DOHH2 (cell line): ENCODE data around the gene DISC1.

Experiments used
- H3F3A ChIP-seq: fragments of 200-600 bp; sonication (generic), shearing (Covaris generic); 2 replicates; pipeline ENCODE4 v1.6.0; 2016; ENCODE audit warnings: antibody characterized with exemption, mild to moderate bottlenecking; ENCODE audit not compliant: control insufficient read depth, insufficient read depth
- H3K27ac ChIP-seq: fragments of 200-600 bp; sonication (generic); 2 replicates; pipeline ENCODE4 v1.5.1; 2014; ENCODE audit warnings: low read depth, mild to moderate bottlenecking, low read length, moderate library complexity
- H3K27me3 ChIP-seq: fragments of 200-600 bp; sonication (generic); 2 replicates; pipeline ENCODE4 v1.6.1; 2014; ENCODE audit warnings: mild to moderate bottlenecking, low read length, mixed read lengths; ENCODE audit not compliant: control insufficient read depth
- H3K36me3 ChIP-seq: fragments of 200-600 bp; sonication (generic); 2 replicates; pipeline ENCODE4 v1.6.1; 2014; ENCODE audit warnings: mild to moderate bottlenecking, low read length, moderate library complexity, mixed read lengths; ENCODE audit not compliant: control insufficient read depth
- H3K4me1 ChIP-seq: fragments of 200-600 bp; sonication (generic); 2 replicates; pipeline ENCODE4 v1.6.1; 2014; ENCODE audit warnings: mild to moderate bottlenecking, low read length, mixed read lengths; ENCODE audit not compliant: control insufficient read depth
- H3K4me2 ChIP-seq: fragments of 200-600 bp; sonication (generic); 2 replicates; pipeline ENCODE4 v1.6.0; 2014; ENCODE audit warnings: mild to moderate bottlenecking, low read length, moderate library complexity
- H3K4me3 ChIP-seq: fragments of 200-600 bp; sonication (generic); 2 replicates; pipeline ENCODE4 v1.5.1; 2014; ENCODE audit warnings: mild to moderate bottlenecking, low read length, mixed read lengths
- H3K79me2 ChIP-seq: fragments of 200-600 bp; sonication (generic); 2 replicates; pipeline ENCODE4 v1.6.1; 2014; ENCODE audit warnings: mild to moderate bottlenecking, low read length, mixed read lengths; ENCODE audit not compliant: control insufficient read depth
- H3K9me2 ChIP-seq: fragments of 200-600 bp; sonication (generic); replicated peaks from 2 replicates; pipeline ENCODE4 v1.6.1; 2014; ENCODE audit warnings: mild to moderate bottlenecking, low read length, mixed read lengths; ENCODE audit not compliant: control insufficient read depth
- H3K9me3 ChIP-seq: fragments of 200-600 bp; sonication (generic); 2 replicates; pipeline ENCODE4 v1.6.1; 2014; ENCODE audit warnings: antibody characterized with exemption, low read length, mixed read lengths; ENCODE audit not compliant: control insufficient read depth, insufficient read depth
- H4K20me1 ChIP-seq: fragments of 200-600 bp; sonication (generic); 2 replicates; pipeline ENCODE4 v1.6.0; 2014; ENCODE audit warnings: low read depth, mild to moderate bottlenecking, antibody characterized with exemption, low read length, moderate library complexity; ENCODE audit not compliant: control insufficient read depth, insufficient read depth
- EZH2phosphoT487 ChIP-seq: fragments of 200-600 bp; sonication (generic); IDR thresholded peaks from 2 replicates; pipeline ENCODE4 v1.6.1; 2017; ENCODE audit warnings: borderline replicate concordance, mild to moderate bottlenecking, antibody characterized with exemption, low read length, moderate library complexity, mixed read lengths
- TF ChIP-seq, protein P1 (sequence below): fragments of 200-600 bp; sonication (generic); IDR thresholded peaks from one replicate; pipeline ENCODE4 v1.5.1; 2014; ENCODE audit warnings: antibody characterized with exemption, mild to moderate bottlenecking, low read depth, low read length; ENCODE audit not compliant: poor library complexity, severe bottlenecking

DISC1 gene

DNA sequence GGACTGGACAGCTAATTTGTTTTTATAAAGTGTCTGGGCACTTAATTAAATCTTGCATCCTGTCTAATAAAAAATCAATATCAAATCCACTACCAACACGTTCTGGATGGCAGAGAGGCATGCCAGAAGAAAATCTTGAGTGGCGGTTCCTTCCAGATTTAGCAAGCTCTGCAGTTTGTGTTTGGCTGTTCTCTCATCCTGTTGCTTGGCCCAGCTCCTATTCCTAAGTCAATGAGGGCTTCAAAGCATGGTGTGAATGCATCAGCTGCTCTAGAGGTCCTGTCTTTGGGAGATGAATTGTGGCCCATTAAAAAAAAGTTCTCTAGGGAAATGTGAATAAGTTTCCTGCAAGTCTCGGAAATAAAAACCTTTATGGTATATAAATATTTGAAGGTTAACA, 90.3 kb downstream of the DISC1 start:
- TF ChIP-seq EZH2phosphoT487, result no peak
- TF ChIP-seq, protein P1, sequence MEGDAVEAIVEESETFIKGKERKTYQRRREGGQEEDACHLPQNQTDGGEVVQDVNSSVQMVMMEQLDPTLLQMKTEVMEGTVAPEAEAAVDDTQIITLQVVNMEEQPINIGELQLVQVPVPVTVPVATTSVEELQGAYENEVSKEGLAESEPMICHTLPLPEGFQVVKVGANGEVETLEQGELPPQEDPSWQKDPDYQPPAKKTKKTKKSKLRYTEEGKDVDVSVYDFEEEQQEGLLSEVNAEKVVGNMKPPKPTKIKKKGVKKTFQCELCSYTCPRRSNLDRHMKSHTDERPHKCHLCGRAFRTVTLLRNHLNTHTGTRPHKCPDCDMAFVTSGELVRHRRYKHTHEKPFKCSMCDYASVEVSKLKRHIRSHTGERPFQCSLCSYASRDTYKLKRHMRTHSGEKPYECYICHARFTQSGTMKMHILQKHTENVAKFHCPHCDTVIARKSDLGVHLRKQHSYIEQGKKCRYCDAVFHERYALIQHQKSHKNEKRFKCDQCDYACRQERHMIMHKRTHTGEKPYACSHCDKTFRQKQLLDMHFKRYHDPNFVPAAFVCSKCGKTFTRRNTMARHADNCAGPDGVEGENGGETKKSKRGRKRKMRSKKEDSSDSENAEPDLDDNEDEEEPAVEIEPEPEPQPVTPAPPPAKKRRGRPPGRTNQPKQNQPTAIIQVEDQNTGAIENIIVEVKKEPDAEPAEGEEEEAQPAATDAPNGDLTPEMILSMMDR, result no peak
- H3F3A ChIP-seq, result no peaks in the 10 kb centered on the region
- no peaks in the 10 kb centered on the region for H3K27me3 ChIP-seq
- no peaks in the 10 kb centered on the region for H3K4me1 ChIP-seq
- H3K79me2 ChIP-seq, result no peaks in the 10 kb centered on the region
- H3K9me3 ChIP-seq, result no peaks in the 10 kb centered on the region
- H4K20me1 ChIP-seq, result no peaks in the 10 kb centered on the region
- H3K9me2 ChIP-seq, result no peaks in the 10 kb centered on the region
- no peak overlapping the region for H3K4me2 ChIP-seq
- no peak overlapping the region for H3K27ac ChIP-seq
- H3K4me3 ChIP-seq, result no peak overlapping the region
- no peaks in the 10 kb centered on the region for H3K36me3 ChIP-seq

DNA sequence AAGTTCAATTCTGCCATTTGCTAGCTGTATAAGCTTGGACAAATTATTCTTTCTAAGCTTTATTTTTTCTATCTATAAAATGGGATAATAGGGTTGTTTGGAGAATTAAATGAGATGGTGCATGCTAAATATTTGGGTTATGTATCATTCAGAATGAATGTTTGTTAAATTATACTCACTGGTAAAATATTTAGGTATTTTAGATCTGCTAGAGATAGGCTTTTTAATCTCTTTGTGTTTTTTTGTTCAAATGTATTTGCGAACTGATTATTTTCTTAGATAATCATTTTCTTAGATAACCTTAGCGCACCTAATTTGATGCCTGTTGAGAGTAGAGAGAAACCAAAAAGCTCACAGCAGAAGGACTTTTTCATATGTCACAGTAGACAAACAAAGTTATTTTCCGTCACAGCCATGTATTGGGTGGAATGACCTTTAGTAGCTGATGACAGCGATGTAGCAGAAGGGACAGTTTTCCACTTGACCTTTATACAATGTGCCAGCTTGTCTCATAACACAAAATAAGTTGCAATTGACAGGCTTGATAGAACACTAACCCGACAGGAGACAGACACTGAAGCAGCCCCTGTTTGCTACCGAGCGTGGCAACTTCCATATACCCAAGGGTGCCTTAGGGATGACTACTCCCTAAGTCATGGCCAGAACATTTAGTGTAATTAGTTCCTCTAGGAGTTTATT, 93.0 kb downstream of the DISC1 start:
- Histone ChIP-seq H3K4me1 (no peaks in the 10 kb centered on the region), H3K27ac (no peak overlapping the region), H3K4me2 (no peak overlapping the region), H4K20me1 (no peaks in the 10 kb centered on the region), H3K27me3 (no peaks in the 10 kb centered on the region), H3K4me3 (no peak overlapping the region), H3F3A (no peaks in the 10 kb centered on the region), H3K9me3 (no peaks in the 10 kb centered on the region), H3K79me2 (no peaks in the 10 kb centered on the region), H3K36me3 (no peaks in the 10 kb centered on the region), H3K9me2 (no peaks in the 10 kb centered on the region)
- TF ChIP-seq, protein P1, result no peak
- no peak for TF ChIP-seq EZH2phosphoT487

DNA sequence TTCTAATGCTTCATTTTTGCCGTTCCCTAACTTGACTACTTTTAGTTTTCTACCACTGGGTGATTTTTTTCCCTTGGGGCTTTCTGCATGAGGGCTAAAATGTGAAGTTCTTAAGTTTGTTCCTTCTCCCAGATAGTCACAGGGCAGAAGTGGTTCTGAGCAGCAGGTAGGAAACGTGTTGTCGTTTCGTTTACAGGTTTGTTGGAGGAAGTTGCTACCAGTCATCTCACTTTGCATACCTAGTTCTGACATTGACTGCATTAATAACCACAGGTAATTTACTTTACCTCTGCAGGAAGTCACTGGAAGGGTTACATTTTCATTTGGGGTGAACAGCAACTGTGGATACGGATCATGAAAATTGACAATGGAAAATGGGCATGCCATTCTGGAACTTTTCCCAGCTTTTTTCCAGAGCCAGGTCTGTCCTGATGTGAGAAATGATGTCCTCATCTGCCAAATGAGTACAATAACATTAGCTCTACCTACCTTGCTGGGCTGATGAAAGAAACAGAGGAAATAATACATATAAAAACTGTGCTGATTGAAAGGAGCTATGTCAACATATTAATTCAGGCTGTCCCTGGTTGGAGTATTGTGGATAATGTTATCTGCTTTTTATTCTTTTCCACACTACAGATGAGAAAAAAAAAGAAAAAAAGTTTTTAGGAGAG, 94.2 kb downstream of the DISC1 start:
- no peaks in the 10 kb centered on the region for H3K9me3 ChIP-seq
- no peaks in the 10 kb centered on the region for H4K20me1 ChIP-seq
- no peak overlapping the region for H3K27ac ChIP-seq
- H3K27me3 ChIP-seq, result no peaks in the 10 kb centered on the region
- H3K4me1 ChIP-seq, result peaks cover 4% of the 10 kb centered on the region; the same call in 1 of the 2 replicates
- H3K4me2 ChIP-seq, result no peak overlapping the region
- H3K36me3 ChIP-seq, result no peaks in the 10 kb centered on the region
- TF ChIP-seq, protein P1, result no peak
- no peak for TF ChIP-seq EZH2phosphoT487
- no peaks in the 10 kb centered on the region for H3K9me2 ChIP-seq
- H3K79me2 ChIP-seq, result no peaks in the 10 kb centered on the region
- no peaks in the 10 kb centered on the region for H3F3A ChIP-seq
- no peak overlapping the region for H3K4me3 ChIP-seq
